GM04503 (cell line): Measurements from ENCODE around the gene TIGD6.
"Not testable (repeated sequence)": the region's sequence is repeated elsewhere in the genome, so short reads cannot be mapped to it uniquely, and the experiment has no call there.

Source experiments
- DNase-seq: peaks from one replicate; pipeline ENCODE4 v3.0.0-alpha.2; 2012; ENCODE audit warnings: low read depth

TIGD6 gene

GRCh38 chr5:150000256-150000989, at the start of gene TIGD6, which contains the start of gene HMGXB3:
TIGD6 (minus strand) TSS chr5:150000654; CDS start chr5:149996348, 4,306 bp downstream.
HMGXB3 (plus strand) TSS chr5:150000739; CDS start chr5:150004853, 4,114 bp downstream.
- peak; percentile 61 for DNase-seq

- no peak for DNase-seq
These were observed 45.6 kb upstream of the TIGD6 start for GRCh38 chr5:150046031-150046430.

GRCh38 chr5:150045549-150045948, 45.1 kb upstream of the TIGD6 start:
- no peak for DNase-seq

GRCh38 chr5:150044712-150045111, 44.3 kb upstream of the TIGD6 start:
- no peak for DNase-seq

GRCh38 chr5:150044329-150044681, 43.9 kb upstream of the TIGD6 start:
- DNase-seq: no peak

GRCh38 chr5:150043657-150044328, 43.3 kb upstream of the TIGD6 start:
- no peak for DNase-seq

- DNase-seq: no peak
These were observed 42.0 kb upstream of the TIGD6 start for GRCh38 chr5:150042459-150042858.

GRCh38 chr5:150038547-150038946, 38.1 kb upstream of the TIGD6 start:
- no peak for DNase-seq

GRCh38 chr5:150036513-150036912, 36.1 kb upstream of the TIGD6 start:
- peak; percentile 93 for DNase-seq

- DNase-seq: no peak
These were observed 34.9 kb upstream of the TIGD6 start for GRCh38 chr5:150035139-150035895.

- peak; percentile 76 for DNase-seq
These were observed 34.2 kb upstream of the TIGD6 start for GRCh38 chr5:150034662-150035061.

- DNase-seq: no peak
These were observed 32.9 kb upstream of the TIGD6 start for GRCh38 chr5:150033334-150033733.

GRCh38 chr5:150028047-150028446, 27.6 kb upstream of the TIGD6 start:
- not testable (repeated sequence) for DNase-seq

- DNase-seq: no peak
These were observed 26.3 kb upstream of the TIGD6 start for GRCh38 chr5:150026682-150027172.

GRCh38 chr5:150024346-150024984, 24.0 kb upstream of the TIGD6 start:
- DNase-seq: no peak

GRCh38 chr5:150023136-150023535, 22.7 kb upstream of the TIGD6 start:
- DNase-seq: no peak

GRCh38 chr5:150022681-150023080, 22.2 kb upstream of the TIGD6 start:
- no peak for DNase-seq

GRCh38 chr5:150022158-150022531, 21.7 kb upstream of the TIGD6 start:
- DNase-seq: peak; percentile 86

- no peak for DNase-seq
These were observed 21.2 kb upstream of the TIGD6 start for GRCh38 chr5:150021491-150022157.

- no peak for DNase-seq
These were observed 19.8 kb upstream of the TIGD6 start for GRCh38 chr5:150020249-150020648.

- no peak for DNase-seq
These were observed 17.0 kb upstream of the TIGD6 start for GRCh38 chr5:150017226-150018005.
